Aorta (tissue), 5 donors: ENCODE measurements around the gene SIRT5. TPM values are rescaled to one million over a fixed set of nuclear protein-coding genes. Genes with fewer than 3 reads are reported as not detected.

Source experiments
- ATAC-seq: fragments of 200-7000 bp; cut with Tn5 transposase; one replicate; pipeline ENCODE4 v1.9.1; 2022; ENCODE audit warnings: moderate library complexity; ENCODE audit not compliant: low FRiP score
- DNase-seq, 2 donors: peaks; one replicate each; pipeline ENCODE4 v3.0.0-alpha.2; 2020
- H3K27ac ChIP-seq, 2 donors: one replicate each; pipeline ENCODE4 v1.5.1; 2013; ENCODE audit warnings: low read length in 2 of 2, mild to moderate bottlenecking in 2 of 2, moderate library complexity in 2 of 2, control low read depth in 1 of 2, inconsistent platforms in 1 of 2, low read depth in 1 of 2
- H3K27me3 ChIP-seq, 2 donors: one replicate each; pipeline ENCODE4 v1.6.1; 2013; ENCODE audit warnings: control low read depth in 1 of 2, low read length in 1 of 2, mild to moderate bottlenecking in 1 of 2, moderate library complexity in 1 of 2; ENCODE audit not compliant: insufficient read depth in 2 of 2, control insufficient read depth in 1 of 2
- H3K36me3 ChIP-seq, 2 donors: one replicate each; pipeline ENCODE4 v1.6.1; 2013; ENCODE audit warnings: control low read depth in 1 of 2, low read length in 1 of 2, mild to moderate bottlenecking in 1 of 2; ENCODE audit not compliant: insufficient read depth in 2 of 2, control insufficient read depth in 1 of 2
- H3K4me1 ChIP-seq, 2 donors: one replicate each; pipeline ENCODE4 v1.6.1; 2013; ENCODE audit warnings: low read length in 2 of 2, control low read depth in 1 of 2, mild to moderate bottlenecking in 1 of 2, moderate library complexity in 1 of 2; ENCODE audit not compliant: insufficient read depth in 2 of 2, control insufficient read depth in 1 of 2
- H3K4me3 ChIP-seq, 2 donors: one replicate each; pipeline ENCODE4 v1.5.1; 2013; ENCODE audit warnings: low read length in 2 of 2, control low read depth in 1 of 2, mild to moderate bottlenecking in 1 of 2
- H3K9me3 ChIP-seq: one replicate; pipeline ENCODE4 v1.6.1; 2013; ENCODE audit warnings: mild to moderate bottlenecking, low read length; ENCODE audit not compliant: control insufficient read depth
- WGBS, 2 donors: extraction: QIAGEN DNeasy Blood & Tissue Kit; methylation state at CpG; one replicate each; pipeline ENCODE4 v1.1.7; 2013; 5-methylcytosine and 5-hydroxymethylcytosine counted together
- intact Hi-C, 2 donors: fragments of 100-400 bp; cut with DNase I; formaldehyde crosslinking; loops; one replicate each; pipeline versions ENCODE4 v1.14.2 to v1.15.0; 2022
- polyA plus RNA-seq, 2 donors: library from polyadenylated mRNA; stranded (reverse); fragments of 200-250 nt; gene quantifications; one replicate each; pipeline ENCODE4 v1.2.3, GENCODE V29; 2013
- total RNA-seq, 2 donors: library from RNA; stranded (reverse); fragmentation: NEBNext Ultra II Directional; extraction: Animal tissue kit (Norgen Biotek cat#: 25700); gene quantifications; one replicate each; pipeline ENCODE4 v1.2.1, GENCODE V29; 2021
- donor health status: healthy with polysubstance abuse.
- donor health status: Bipolar disorder and iron deficiency.
- donor health status: DM: no; HTN: no; CAD: no.
- donor health status: DM: no; HTN: no; CAD: no.
- donor health status: DM: yes; HTN: yes; CAD: no.

Gene SIRT5
- total and polyA plus RNA-seq, 4 donors = 5.0 to 9.8 (median 7.3) TPM

GRCh38 chr6:13544454-13545186 is 29.8 kb upstream of the SIRT5 start:
- intact Hi-C loops = no loop called here
- ATAC-seq = no peak

GRCh38 chr6:13545885-13546284 is 28.5 kb upstream of the SIRT5 start:
- no peaks in the 10 kb centered on the region for H3K9me3 ChIP-seq
- ATAC-seq (no peak), DNase-seq (no peak)
- H3K4me3 ChIP-seq = no peak overlapping the region
- intact Hi-C loops = no loop called here
- no peaks in the 10 kb centered on the region for H3K36me3 ChIP-seq
- H3K27ac ChIP-seq = no peak overlapping the region
- no peaks in the 10 kb centered on the region for H3K4me1 ChIP-seq
- no peaks in the 10 kb centered on the region for H3K27me3 ChIP-seq

More at GRCh38 chr6:13544454-13545186, 29.8 kb upstream of the SIRT5 start:
- no peak overlapping the region for H3K27ac ChIP-seq
- no peaks in the 10 kb centered on the region for H3K36me3 ChIP-seq
- no peaks in the 10 kb centered on the region for H3K27me3 ChIP-seq
- H3K4me1 ChIP-seq = no peaks in the 10 kb centered on the region
- no peak overlapping the region for H3K4me3 ChIP-seq
- no peak for DNase-seq
- no peaks in the 10 kb centered on the region for H3K9me3 ChIP-seq
- 85 to 87% methylated on average over 11 of the region's 11 CpGs for WGBS, 2 donors

- Histone ChIP-seq H3K27me3 (no peaks in the 10 kb centered on the region), H3K4me1 (no peaks in the 10 kb centered on the region), H3K4me3 (no peak overlapping the region), H3K9me3 (no peaks in the 10 kb centered on the region), H3K36me3 (no peaks in the 10 kb centered on the region), H3K27ac (no peak overlapping the region)
- 70 to 77% methylated on average over 4 of the region's 4 CpGs for WGBS, 2 donors
- intact Hi-C loops = no loop called here
- no peak for ATAC-seq
- no peak for DNase-seq
These were observed 25.7 kb upstream of the SIRT5 start for GRCh38 chr6:13548500-13549210.

GRCh38 chr6:13550656-13551055 is 23.7 kb upstream of the SIRT5 start:
- Histone ChIP-seq H3K27ac (no peak overlapping the region), H3K9me3 (no peaks in the 10 kb centered on the region), H3K27me3 (no peaks in the 10 kb centered on the region), H3K36me3 (no peaks in the 10 kb centered on the region), H3K4me1 (no peaks in the 10 kb centered on the region), H3K4me3 (no peak overlapping the region)
- DNase-seq = no peak
- ATAC-seq = no peak
- intact Hi-C loops = no loop called here

- DNase-seq (no peak), ATAC-seq (no peak)
- Histone ChIP-seq H3K36me3 (no peaks in the 10 kb centered on the region), H3K9me3 (no peaks in the 10 kb centered on the region), H3K27ac (no peak overlapping the region), H3K4me3 (no peak overlapping the region), H3K27me3 (no peaks in the 10 kb centered on the region), H3K4me1 (no peaks in the 10 kb centered on the region)
- intact Hi-C loops = no loop called here
- 87 to 95% methylated on average over 1 of the region's 1 CpG for WGBS, 2 donors
These were observed 20.8 kb upstream of the SIRT5 start for GRCh38 chr6:13553646-13554045.

GRCh38 chr6:13554929-13555333 is 19.5 kb upstream of the SIRT5 start:
- peak; percentile 63 for ATAC-seq
- H3K27me3 ChIP-seq = no peaks in the 10 kb centered on the region
- DNase-seq = no peak
- H3K9me3 ChIP-seq = no peaks in the 10 kb centered on the region
- no peak overlapping the region for H3K4me3 ChIP-seq
- no peaks in the 10 kb centered on the region for H3K4me1 ChIP-seq
- intact Hi-C loops = no loop called here
- H3K27ac ChIP-seq = no peak overlapping the region
- WGBS, 2 donors = 49 to 55% methylated on average over 8 of the region's 8 CpGs
- no peaks in the 10 kb centered on the region for H3K36me3 ChIP-seq

- no peak overlapping the region for H3K4me3 ChIP-seq
- intact Hi-C loops = no loop called here
These were observed 16.6 kb upstream of the SIRT5 start for GRCh38 chr6:13557841-13558240.

GRCh38 chr6:13558718-13559117 is 15.7 kb upstream of the SIRT5 start:
- DNase-seq (no peak), ATAC-seq (no peak)
- 31 to 36% methylated on average over 4 of the region's 4 CpGs for WGBS, 2 donors
- Histone ChIP-seq H3K9me3 (no peaks in the 10 kb centered on the region), H3K4me3 (no peak overlapping the region), H3K27me3 (no peaks in the 10 kb centered on the region), H3K4me1 (no peaks in the 10 kb centered on the region), H3K36me3 (no peaks in the 10 kb centered on the region), H3K27ac (no peak overlapping the region)
- intact Hi-C loops = no loop called here

More at GRCh38 chr6:13557841-13558240, 16.6 kb upstream of the SIRT5 start:
- H3K9me3 ChIP-seq = no peaks in the 10 kb centered on the region
- no peak overlapping the region for H3K27ac ChIP-seq
- ATAC-seq (no peak), DNase-seq (no peak)
- no peaks in the 10 kb centered on the region for H3K4me1 ChIP-seq
- H3K36me3 ChIP-seq = no peaks in the 10 kb centered on the region
- no peaks in the 10 kb centered on the region for H3K27me3 ChIP-seq

- Histone ChIP-seq H3K4me1 (no peaks in the 10 kb centered on the region), H3K36me3 (no peaks in the 10 kb centered on the region), H3K4me3 (no peak overlapping the region), H3K27me3 (no peaks in the 10 kb centered on the region), H3K9me3 (no peaks in the 10 kb centered on the region), H3K27ac (no peak overlapping the region)
- DNase-seq (no peak), ATAC-seq (no peak)
- 36 to 37% methylated on average over 3 of the region's 3 CpGs for WGBS, 2 donors
- intact Hi-C loops = no loop called here
These were observed 15.2 kb upstream of the SIRT5 start for GRCh38 chr6:13559251-13559650.
